HG03095 (cell line): ENCODE results near the gene FLRT3.

Source experiments
- ATAC-seq: cut with Tn5 transposase; IDR thresholded peaks from one replicate; pipeline ENCODE4 v1.9.1; 2021; ENCODE audit warnings: moderate library complexity; ENCODE audit not compliant: unreplicated experiment

The FLRT3 gene

DNA sequence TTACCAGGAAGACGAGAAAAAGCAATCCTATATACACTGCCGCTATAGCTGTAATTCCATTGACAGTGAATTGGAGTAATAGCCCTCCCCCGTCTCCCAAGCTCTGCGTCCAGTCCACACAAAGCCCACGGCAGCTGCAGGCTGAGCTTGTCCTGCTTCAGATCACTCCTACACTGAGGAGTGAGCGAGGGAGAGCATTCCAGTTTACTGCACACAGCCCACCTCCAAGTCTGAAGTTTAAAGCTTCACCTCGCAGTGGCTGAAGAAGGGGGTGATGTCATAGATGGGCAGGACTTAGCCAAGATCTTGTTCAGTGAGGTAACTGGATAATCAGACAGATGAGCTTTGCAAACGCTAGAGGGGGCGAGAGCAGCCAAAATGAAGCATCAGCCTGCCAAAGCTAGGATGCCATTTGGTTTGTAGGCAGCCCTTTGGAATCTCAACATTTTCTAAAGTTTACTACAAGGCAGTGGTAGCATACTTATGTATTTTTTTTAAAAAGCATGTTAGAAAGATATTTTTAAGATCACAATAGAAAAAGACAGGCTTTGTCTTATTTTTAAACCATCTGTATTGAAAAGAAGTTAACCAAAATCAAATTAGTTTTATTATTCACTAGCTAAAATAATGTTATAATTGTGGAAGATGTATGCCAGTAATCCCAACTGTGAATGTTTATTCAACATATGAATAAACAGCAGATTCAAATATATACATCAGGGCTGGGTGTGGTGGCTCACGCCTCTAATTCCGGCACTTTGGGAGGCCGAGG is at the start of gene FLRT3:
TSS of gene FLRT3 (minus strand) at position 213 of the 772 bp plus-strand sequence. CDS start 10,106 bp downstream, outside the sequence.
- ATAC-seq, result peak; percentile 95

DNA sequence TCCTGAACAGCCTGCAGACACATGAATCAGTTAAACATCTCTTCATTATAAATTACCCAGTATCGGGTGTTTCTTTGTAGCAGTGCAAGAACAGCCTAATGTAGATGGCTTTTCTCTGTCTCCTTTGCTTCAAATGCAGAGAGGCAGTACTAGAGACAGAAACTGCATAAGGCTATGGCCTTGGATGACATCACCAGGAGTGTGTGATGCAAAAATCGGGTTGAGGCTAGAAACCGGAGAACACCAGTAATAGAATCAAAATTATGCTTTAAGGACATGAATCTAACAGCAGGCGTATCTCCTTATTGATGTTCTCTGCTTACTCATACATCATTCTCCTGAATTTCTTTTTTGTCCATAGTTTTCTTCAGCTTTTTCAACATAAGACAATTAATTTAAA is 49.3 kb upstream of the FLRT3 start:
- ATAC-seq, result no peak

DNA sequence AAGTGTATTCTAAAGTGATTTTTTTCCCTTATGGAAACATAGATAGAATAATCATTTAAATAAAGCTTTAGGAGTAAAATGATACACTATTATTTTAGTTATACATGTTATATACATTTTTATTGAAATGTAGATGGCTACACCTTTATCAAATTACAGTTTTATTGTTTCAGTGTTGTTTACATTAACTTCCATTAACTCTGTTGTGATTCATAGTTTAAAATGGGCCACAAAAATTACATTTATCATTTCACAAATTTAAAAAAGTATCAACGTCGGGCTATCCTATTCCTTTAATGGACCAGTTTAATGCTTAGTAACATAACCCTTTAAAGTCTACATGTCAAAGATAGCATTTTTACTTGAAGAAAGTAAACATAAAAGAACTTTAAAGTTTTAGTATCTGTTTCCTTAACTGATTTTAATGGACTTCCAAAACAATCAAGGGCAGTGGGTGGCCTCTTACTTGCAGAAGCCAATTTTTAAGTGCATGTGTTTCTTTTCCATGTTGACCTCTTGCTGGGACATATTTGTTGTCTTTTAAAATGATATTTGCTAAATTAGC is 47.8 kb upstream of the FLRT3 start:
- no peak for ATAC-seq

DNA sequence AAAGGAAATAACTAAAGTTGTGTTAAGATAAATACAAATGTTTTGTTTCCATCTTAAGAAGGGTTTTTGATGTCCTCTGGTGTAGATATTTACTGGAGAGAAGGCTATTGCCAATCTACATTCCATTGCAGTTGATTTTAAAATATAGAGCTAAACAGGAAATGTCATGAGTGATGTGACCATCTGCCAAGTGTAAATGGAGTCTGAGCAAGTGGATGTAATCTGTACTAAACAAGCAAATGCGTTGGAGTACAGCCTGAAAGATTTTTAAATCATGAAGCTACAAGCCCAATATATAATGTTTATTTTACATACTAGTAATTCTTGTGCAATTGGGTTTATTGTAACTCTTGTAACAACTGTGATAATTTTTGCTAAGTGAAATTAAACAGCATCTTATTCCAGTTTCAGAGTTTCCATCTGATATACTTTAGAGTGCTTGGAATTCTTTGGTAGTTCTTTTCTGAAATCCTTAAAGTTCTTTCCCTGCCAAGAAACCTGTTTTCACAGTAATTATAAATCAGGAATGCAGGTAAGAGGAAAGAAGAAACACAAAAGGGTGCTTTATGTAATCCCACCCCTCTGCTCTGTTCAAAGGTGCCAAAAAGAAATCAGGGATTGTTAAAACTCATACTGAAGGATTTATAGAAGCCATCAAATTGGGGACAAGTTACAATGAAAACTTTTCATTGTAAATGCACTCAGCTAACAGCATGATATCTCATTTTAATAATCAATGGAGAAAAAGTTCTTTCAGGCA is 47.2 kb upstream of the FLRT3 start:
- no peak for ATAC-seq

DNA sequence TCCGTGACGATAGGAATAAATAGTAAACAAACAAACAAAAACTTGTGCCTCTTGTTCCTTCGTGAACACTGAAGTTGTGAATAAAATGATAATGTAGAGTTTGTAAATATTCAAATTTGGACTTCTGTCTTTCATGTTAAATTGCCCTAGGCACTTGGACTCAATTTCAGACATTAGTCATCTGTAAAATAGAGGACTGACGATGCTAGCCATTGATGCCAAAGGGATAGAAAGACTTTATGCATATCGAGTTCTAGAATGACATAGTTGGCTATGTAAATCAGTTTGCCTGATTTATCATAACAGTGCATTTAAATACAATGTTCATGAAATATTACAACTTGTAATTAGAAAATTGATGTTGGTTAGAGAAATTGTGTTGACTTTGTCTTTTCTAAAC is 45.9 kb upstream of the FLRT3 start:
- no peak for ATAC-seq

DNA sequence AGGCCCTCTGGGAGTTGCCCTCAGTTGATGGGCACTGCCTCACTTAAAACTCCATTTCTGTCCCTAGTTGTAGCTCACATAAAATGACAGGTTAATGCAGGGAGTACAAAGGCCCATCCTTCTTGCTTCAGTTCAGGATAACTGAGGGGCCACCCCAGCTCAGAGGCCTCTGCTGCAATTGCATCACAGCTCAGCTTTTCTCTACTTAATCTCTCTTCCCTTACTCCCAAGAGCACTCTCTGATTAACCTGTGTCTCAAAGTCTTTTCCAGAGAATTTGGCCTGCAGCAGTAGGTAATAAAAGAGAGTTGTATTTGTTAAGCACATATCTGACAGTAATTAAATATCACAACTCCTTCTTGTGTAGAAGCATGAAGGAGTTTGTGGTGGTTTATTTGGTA is 40.9 kb upstream of the FLRT3 start:
- no peak for ATAC-seq

DNA sequence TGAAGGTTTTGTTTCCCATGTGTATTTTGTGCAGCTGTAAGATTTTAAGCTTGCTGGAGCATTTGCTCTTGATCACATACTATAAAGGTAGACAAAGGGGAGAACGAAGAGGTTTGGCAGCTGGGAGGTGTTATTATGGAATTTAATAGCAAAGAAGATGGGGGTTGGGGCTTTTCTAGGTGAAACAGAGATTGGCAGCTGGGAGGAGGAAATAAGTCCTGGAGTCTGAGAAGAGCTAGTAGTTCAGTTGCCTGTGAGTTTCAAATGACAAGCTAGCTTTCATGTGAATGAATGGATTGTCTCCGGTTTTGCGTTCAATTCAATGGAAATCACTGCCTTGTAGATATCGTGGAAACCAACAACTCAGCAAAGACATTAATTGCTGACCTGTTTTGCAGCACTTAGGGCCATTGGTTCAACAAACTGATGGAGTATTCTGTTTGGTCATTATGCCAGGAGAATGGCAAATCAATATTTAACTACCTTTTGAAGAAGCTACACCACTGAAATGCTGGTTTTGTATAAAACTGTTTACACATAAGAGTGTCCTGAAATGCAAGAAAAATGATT is 38.1 kb upstream of the FLRT3 start:
- no peak for ATAC-seq

DNA sequence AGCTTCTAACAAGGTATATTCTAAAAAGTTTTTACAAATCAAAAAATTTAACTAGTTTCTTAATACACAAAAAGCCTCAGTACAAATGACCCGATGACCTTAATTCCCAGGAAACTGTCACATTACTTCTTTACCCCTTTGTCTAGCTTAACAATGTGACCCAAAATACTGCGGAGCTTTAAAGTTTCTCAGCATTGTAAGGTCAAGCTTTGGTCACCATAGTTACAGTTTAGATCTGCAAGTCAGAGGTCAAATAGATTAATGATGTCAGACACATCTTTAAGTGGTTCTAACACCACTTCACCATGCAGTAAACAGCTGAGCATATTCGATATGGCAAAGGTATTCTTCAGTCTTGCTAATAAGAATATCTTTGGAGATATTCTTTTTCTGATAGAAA is 36.8 kb upstream of the FLRT3 start:
- ATAC-seq, result no peak

DNA sequence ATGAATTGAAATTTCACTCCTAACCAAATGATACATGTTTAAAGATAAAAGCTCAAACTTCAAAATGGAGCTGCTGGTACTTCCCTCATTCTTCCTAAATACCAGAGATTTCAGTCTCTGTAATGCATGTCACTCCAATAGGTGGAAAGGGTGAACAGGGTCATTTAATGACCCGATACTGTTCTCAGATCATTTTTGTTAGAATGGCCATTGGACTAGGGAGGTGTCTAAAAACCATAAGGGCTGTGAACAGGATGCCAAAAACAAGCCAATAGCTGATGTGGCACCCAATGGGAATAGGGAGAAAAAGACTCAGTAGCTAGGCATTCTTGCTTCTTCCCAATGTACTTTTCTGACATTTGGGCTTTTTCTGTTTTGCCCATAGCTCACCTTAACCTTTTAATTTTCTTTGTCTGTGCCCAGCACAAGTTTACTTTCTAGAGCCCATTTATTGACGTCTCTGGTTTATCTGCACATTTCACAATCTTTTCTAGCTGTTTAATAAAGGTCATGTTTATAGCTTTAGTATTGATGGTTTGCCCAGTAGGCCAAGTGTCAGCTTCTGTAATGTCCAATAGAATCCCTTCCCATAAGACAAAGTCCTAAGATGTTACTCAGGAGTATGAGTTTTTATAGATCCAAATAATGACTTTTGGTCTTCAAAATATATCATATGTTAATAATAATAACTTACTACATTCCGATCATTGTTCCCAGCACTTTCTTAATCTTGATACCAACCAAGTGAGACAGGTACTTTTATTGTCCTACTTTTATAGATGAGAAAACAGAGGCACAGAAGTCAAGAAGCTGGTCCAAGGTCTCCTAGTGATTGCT is 24.3 kb upstream of the FLRT3 start:
- ATAC-seq, result no peak

DNA sequence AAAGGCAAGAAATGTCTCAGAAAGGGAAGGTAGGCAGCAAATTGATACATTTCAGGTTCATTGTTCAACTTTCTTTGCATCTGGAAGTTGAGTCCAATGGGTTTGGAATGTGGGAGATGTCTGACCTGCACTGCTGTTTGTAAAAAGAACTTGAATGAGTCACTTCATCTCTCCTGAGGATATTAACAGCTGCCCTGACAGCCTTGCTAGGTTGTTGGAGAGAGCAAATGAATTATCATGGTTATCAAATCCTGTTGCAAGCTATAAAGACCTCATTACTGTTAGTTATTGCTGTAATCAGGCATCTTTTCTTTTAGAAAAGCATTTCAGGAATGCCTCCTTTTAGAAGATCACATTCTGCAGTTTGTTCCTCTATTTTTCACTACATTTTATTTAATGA is 23.0 kb upstream of the FLRT3 start:
- no peak for ATAC-seq

DNA sequence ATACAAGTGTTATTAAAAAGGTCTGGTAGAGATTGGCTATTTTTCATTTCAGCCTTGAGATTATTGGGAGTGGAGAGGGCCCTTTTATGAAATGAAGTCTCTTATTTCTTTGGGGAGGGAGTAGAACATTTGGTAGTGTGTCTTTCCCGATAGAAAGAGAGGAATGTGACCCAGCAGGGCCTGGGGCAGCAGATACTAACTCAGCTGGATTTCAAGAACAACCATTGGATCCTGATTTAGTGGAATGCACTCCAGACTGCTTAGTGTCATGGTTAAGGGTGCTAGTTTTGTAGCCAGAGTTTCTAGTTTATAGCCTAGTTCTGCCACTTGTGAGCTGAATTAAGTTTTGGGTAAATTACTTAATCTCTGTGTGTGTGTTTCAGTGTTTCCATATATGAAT is 18.4 kb upstream of the FLRT3 start:
- no peak for ATAC-seq

DNA sequence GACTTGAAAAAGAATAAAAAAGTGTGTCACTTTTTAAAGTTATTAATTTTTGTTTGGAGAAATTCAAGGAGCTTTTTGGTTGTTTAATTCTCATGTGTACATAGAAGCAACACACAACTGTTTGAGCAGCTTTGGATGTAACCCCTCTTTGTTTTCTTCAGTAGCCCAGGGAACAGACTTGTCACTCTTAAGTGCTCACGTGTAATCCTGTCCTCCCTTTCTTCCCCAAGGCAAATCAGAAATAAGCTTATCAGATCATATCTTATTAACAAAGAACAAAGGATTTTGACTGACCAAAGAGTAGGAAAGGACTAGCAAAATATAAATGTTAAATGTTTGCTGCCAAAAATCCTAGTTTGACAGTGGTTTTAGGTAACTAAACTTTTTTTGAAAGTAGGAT is 7.3 kb upstream of the FLRT3 start:
- ATAC-seq, result no peak

DNA sequence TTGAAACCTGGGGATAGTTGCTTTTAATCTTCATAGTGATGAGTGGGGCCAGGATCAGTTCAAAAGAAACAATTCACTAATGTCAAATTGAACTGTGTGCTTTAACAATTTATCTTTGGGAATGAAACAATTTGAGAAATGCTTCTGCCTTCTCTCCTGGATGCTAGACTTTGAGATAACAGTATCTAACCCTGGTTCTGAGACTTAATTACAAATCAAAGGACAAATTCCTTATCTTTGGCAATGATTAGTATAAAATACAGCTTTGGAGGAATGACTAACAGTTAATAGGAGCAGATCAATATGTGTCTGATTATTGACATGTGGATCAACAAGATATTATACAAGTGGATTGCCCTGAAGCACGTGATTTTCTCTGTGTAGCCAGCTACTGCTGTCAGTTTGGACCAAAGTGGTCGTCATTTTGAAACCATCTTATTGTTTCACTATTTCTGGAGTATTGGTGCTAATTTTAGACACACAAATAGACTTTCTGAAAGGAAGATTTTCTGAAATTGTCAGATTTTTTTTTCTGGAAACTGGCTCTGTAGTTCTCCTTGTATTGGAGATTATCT is 6.2 kb upstream of the FLRT3 start:
- ATAC-seq, result no peak

DNA sequence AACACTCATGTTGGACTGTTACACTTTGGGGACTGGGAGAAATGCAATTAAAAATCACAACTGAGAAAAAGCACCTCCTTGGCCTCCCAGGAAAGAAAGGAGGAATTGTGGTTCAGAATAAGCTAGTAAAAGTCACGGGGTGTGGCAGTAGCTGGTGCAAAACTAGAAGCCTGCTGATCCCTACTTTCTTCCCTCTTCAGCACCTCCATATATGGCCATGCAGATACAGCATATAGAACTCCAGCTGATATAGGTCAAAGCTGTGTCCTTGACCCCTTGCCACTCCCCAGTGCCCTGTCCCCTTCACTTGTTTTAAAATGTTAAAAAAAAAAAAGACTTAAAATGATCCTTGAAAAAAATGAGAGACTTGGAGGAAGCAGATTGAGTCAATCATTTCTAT is 5.5 kb upstream of the FLRT3 start:
- ATAC-seq, result no peak

DNA sequence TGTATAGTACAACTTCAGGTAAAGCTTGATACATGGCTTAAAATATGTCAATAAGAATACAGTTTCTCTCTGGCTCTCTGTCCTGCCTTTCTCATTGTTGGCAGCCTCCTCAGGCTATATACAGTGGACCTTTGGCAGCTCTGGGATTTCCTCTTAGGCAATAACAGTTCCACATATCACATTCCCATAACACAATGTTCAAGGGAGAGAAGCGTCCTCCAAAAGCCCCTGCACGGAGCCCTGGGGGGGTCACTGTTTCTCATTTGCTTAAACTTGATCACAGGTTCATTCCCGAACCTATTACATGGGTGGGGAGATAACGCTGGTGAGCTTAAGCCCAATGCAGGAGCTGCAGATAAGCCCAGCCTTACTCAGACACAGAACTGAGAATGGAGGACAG is 4.4 kb upstream of the FLRT3 start:
- ATAC-seq, result no peak

DNA sequence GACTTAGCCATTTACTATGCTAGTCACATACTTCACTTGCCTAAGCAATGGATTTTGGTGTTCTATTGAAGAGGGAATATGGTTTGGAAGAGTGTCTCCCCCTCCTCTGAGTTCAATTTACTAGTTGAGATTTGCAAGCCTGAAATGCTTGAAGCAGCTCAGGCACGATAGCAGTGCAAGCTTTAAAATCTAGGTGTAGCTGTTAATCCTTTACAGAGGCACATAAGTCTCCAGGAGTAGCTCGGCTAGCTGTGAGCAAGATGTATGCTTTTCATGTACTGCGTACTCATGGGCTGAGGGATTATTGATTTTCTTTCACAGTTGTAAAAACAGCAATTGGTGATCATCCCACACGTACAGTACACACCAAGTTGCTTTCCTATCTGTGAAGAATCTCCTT is 726 bp downstream of the FLRT3 start:
- ATAC-seq, result no peak

DNA sequence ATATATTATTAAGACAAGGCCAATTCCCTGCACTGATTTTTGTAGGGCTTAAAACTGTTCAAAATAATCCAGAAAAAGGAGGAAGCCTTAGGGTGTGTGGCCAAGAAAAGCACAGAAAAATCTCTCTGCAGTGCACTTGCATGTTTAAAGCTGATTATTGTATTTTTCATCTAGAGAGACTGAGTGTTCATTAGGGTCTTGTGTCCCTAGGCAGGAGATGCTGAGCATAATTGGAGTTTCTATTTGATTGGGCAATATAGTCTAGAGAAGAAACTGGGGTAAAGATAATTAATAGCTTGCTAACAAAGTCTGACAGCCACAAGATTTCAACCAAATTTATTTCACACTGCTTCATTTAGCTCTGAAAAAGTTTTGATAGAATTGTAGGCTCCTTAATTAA is 2.4 kb downstream of the FLRT3 start:
- no peak for ATAC-seq

DNA sequence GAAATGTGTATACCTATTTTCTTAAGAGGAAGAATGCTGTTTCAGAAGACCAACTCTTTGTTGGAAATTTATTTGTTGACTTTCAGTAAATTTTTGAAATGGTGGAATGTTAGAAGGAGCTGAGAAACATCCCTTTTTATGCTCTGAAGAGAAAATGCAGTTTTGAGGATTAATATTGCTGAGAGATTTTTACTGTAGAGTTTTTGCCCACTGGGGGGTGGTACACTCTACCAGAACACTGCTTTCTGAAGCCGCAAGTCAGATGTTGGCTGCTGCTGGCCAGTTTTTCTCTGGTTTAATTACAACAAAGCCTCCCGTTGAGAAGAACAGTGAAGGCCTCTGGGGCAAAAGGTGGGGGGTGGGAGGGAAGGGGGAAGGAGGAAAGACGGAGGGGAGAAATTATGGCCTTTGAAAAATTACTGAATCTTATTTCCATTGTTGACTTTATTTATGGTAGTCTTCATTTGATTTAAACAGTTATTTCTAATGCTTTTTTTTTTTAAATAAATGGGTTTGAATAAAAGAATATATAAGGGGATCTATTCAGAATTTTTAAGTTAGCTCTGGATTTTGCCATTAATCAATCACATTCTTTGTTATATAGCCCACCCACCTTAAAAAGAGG is 3.0 kb downstream of the FLRT3 start:
- no peak for ATAC-seq

DNA sequence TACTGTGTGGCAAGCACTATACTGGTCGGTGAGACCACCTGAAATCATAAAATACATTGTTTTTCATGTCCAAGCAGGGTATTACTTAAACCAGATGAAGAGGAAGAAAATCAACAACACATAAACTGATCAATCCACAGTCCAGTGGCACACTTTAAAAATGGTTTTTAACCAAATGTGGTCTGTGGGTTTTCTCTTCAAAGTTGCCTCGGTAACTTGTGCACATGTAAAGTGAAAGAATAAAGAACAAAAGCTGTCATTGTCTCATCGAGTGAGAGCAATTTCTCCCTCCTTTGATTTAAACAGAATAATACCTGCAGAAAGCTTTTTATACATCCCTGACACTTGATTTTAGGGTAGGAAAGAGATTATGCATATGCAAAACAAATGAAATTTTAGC is 3.7 kb downstream of the FLRT3 start:
- no peak for ATAC-seq

DNA sequence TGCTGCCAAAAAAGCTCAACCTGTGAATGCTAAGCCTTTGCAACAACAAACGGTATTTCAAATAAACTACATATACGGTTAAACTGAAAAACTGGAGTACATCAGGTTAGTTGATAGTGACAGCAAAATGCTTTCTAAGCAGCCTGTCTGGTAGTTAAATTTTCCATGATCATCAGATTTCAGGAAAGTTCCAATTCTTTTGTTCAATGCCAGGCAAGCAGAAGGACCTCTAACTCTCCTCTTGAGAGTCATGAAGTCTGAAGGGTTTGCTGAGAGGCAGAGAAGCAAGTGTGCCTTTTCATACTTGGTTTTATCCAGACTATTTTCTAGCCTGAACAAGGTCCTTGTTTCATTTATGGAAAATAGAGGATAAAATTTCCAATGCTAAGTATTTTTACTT is 4.5 kb downstream of the FLRT3 start:
- no peak for ATAC-seq
